T47D (cell line): ENCODE measurements around the gene FKBP5.

Experiments
- DNase-seq, 2 experiments: peaks; one replicate each; pipeline versions ENCODE4 v3.0.0 to v3.0.0-alpha.2; 2011 to 2012; ENCODE audit warnings: low read depth in 1 of 2, low spot score in 1 of 2
- JUND ChIP-seq: IDR thresholded peaks from 2 replicates; pipeline ENCODE4 v1.6.1; 2012; ENCODE audit warnings: low read depth
- in situ Hi-C: cut with HindIII; loops from 2 replicates; pipeline ENCODE4 v1.10.0; 2016; ENCODE audit warnings: low sequenced_read_pairs, low pct_unique_long_range_greater_than_20kb

FKBP5 gene

GRCh38 chr6:35654883-35655282 is 33.8 kb downstream of the FKBP5 start:
- in situ Hi-C loops = no loop called here

GRCh38 chr6:35651244-35651643 is 37.5 kb downstream of the FKBP5 start:
- no peak for TF ChIP-seq JUND
- no peak for DNase-seq
- in situ Hi-C loops = no loop called here

More at GRCh38 chr6:35654883-35655282, 33.8 kb downstream of the FKBP5 start:
- no peak for TF ChIP-seq JUND
- no peak for DNase-seq

DNA sequence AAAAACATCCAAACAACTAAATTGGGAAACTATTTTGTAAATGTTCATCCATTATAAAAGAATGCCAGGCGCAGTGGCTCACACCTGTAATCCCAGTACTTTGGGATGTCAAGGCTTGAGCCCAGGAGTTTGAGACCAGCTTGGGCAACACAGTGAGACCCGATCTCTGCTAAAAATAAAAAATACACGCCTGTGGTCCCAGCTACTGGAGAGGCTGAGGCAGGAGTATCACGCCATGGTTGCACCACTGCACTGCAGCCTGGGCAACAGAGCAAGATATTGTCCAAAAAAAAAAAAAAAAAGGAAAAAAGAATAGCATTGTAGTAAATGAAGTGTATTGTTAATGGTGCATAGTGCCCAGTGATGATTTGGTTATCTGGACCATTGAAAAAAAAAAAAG is 38.7 kb downstream of the FKBP5 start:
- in situ Hi-C loops = no loop called here
- DNase-seq = no peak
- TF ChIP-seq JUND = no peak

GRCh38 chr6:35648203-35648602 is 40.5 kb downstream of the FKBP5 start:
- in situ Hi-C loops = no loop called here
- TF ChIP-seq JUND = no peak
- no peak for DNase-seq

DNA sequence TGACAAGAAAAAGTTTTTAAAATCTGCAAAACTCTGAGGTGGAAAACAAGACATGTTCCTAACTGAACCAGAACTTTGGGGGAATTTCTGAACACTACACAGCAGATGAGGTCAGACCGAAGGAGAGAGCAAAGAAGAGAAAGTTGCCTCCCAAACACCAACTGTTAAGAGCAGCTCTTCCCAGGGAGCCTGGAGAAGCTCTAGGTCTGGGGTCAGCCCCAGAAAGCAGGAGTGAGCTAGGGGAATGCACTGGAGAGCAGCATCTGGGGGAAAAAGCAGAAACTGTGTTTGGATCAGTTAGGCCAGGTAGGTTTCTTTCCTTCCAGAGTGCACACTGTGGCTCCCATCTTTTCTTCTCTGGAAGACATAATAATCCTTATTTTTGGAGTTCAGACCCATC is 41.3 kb downstream of the FKBP5 start:
- in situ Hi-C loops = no loop called here
- no peak for DNase-seq
- TF ChIP-seq JUND = no peak

DNA sequence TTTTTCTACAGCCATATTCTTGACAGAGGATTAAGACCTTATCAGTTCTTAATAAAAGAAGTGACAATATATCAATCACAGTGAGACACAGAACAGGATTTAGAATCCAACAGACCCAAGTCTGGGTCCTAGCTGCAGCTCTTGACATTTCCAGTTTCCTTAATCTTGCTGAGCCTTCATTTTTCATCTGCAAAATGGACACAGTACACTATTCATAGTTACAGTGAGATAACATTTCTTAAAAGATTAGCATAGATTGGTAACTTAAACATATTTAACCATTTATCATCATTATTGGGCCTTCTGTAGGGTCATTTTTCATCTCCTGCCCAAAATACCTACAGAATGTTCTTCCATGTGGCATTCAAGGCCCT is 45.6 kb downstream of the FKBP5 start:
- in situ Hi-C loops = no loop called here
- no peak for TF ChIP-seq JUND

GRCh38 chr6:35642471-35643161 is 46.1 kb downstream of the FKBP5 start:
- no peak for DNase-seq
- in situ Hi-C loops = no loop called here
- no peak for TF ChIP-seq JUND

More for the DNA sequence above, 45.6 kb downstream of the FKBP5 start:
- DNase-seq = no peak

GRCh38 chr6:35640017-35640664 is 48.6 kb downstream of the FKBP5 start:
- no peak for TF ChIP-seq JUND
- no peak for DNase-seq
- in situ Hi-C loops = no loop called here

GRCh38 chr6:35638679-35639078 is 50.0 kb downstream of the FKBP5 start:
- in situ Hi-C loops = no loop called here

GRCh38 chr6:35637911-35638310 is 50.8 kb downstream of the FKBP5 start:
- in situ Hi-C loops = no loop called here
- no peak for DNase-seq
- TF ChIP-seq JUND = no peak

More at GRCh38 chr6:35638679-35639078, 50.0 kb downstream of the FKBP5 start:
- TF ChIP-seq JUND = no peak
- no peak for DNase-seq

DNA sequence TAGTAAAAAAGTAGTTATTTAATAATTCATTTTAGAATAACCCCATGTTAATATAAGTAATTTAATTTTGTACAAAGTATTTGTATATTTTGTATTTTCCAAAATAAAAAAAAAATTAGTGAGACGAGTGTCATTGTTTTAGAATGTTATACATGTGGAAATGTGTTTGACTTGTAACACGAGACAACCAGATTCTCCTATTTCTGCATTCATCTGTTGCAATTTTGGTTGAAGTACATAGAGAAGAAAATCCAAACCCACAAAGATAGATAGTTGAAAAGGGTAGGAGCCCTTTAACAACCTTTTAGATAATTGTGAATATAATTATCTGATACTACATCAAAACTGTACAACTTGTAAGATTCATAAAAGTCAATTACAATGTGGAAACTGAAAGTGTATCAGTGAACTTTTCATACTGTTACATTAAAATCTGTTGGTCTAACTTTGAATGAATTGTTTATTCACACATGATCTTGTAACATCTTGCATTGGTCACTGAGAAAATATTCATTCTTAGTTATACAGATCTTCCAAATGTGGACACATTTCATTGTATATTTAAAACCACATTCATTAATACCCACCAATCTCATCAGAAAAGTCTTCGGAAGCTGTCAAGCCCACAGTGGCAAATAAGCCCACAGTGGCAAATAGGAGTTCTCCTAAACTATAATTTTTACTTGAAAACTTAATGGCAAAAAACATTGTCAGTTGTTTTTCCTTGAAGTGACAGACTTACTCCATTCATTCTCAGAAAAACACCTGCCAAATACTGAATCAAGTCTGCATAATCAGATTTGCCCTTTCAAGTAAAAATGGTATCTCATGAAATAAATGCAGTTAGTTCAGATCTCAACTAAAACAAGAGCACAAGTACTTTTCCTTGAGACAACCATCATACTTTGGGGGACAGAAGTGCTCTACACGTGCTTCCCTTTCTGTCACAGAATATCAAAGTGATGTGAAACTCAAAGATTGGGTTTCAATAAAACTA is 52.8 kb downstream of the FKBP5 start:
- TF ChIP-seq JUND = no peak
- in situ Hi-C loops = no loop called here
- DNase-seq = no peak

DNA sequence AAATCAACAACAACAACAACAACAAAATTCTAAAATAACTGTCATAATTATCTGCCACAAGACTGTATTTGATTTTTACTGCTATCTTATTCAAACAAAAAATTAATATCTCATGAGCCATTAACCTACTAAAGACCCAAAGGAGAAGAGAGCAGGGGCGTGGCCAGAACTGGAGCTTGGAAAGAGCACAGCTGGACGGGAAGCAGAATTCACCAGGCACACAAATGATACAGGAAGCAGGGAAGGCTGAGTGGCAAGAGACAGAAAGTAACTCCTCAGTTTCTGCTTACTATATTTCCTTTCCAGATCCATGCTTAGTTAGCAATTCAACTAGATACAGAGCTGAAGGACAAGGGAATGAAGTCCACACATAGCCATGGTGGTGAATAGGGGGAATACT is 54.4 kb downstream of the FKBP5 start:
- DNase-seq = no peak
- in situ Hi-C loops = no loop called here
- no peak for TF ChIP-seq JUND

DNA sequence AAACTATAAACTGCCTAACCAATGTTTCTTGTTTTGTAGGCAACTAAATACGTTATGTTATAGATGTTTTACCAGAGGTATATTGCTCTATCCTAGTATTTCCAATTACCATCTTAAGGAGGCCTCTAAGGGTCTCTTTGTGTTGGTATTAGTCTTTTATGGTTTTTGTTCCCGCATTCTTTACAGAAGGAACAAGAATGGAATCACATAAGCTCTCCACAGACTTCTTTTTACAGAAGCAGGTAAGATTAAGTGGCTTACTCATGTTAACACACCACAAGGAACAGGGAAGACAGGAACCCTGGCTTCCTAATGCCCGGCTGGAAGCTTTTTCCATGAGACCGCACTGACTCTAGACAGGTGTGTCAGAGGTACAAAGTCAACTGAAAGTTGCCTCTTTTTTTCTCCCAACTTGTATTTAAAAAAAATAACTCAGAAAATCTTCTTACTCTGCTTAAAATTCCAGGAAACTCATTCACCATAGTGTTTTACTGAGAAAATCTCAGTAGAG is 55.1 kb downstream of the FKBP5 start:
- in situ Hi-C loops = no loop called here
- no peak for DNase-seq
- TF ChIP-seq JUND = no peak
